HG03066 (cell line): ENCODE results near the gene ZNF804B.
"Not testable (repeated sequence)": the region's sequence is repeated elsewhere in the genome, so short reads cannot be mapped to it uniquely, and the experiment has no call there.

ENCODE experiments used
- ATAC-seq: cut with Tn5 transposase; IDR thresholded peaks from one replicate; pipeline ENCODE4 v1.9.1; 2021; ENCODE audit warnings: low read depth; ENCODE audit not compliant: unreplicated experiment

Gene ZNF804B

DNA sequence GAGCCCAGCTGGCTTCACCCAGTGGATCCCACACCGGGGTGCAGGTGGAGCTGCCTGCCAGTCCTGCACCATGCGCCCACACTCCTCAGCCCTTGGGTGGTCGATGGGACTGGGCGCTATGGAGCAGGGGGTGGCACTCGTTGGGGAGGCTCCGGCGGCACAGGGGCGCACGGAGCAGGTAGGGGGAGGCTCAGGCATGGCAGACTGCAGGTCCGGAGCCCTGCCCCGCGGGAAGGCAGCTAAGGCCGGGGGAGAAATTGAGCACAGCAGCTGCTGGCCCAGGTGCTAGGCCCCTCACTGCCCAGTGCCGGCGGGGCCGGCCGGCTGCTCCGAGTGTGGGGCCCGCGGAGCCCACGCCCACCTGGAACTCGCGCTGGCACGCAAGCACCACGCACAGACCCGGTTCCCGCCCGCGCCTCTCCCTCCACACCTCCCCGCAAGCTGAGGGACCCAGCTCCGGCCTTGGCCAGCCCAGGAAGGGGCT lies 469.2 kb downstream of the ZNF804B start:
- ATAC-seq = not testable (repeated sequence)

DNA sequence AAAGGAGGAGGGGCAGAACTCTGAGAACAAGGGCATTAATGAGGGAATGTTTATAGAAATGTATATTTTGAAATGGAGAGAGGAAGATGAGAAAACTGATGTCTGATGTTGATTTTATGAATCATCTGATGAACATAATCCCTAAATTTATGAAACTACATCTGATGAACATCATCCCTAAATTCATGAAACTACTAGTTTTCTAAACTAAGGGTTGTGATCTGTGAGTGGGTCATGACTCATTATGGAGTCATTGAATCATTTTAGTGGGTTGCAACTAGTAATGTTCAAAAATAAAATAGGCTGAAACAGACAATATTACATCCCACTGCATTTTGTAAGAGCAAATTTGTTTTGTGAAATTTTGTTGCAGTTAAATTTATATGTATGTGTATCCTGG lies 478.7 kb downstream of the ZNF804B start:
- ATAC-seq = no peak

DNA sequence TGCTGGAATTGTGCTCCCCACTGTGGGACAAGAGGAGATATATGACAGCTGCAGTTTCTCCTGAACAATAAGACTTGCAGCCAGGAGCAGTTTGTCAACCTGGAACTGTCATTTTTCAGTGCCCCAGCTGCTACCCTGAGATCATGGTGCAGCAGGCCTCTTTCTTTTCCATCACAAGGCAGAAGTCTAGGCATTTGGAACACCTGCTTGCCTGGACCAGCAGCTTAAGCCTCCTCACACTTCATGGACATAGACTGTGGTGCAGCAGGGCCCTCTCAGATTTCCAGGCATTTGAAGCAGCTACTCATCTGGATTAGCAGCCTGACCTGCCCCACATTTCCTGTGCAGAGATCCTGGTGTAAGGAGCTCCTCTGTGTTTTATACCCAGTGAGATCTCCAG lies 486.7 kb downstream of the ZNF804B start:
- ATAC-seq = no peak

DNA sequence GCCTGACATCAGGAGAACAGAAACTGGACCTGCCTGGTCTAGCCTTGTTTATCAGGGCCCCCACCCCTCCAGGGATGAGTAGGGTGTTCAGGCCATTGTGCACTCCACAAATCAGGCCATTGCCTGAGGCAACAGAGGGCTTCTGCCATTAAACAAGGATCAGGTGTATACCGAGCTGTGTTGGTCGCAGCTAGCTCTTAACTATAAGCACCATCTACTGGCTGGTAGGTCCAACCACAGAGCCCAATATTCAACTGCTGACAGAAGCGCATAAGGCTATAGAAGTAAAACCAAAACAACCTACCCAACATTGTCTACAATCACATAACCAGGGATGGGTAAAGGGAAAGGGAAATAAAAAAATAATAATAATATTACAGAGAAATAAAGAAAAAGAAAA lies 487.7 kb downstream of the ZNF804B start:
- ATAC-seq = no peak

DNA sequence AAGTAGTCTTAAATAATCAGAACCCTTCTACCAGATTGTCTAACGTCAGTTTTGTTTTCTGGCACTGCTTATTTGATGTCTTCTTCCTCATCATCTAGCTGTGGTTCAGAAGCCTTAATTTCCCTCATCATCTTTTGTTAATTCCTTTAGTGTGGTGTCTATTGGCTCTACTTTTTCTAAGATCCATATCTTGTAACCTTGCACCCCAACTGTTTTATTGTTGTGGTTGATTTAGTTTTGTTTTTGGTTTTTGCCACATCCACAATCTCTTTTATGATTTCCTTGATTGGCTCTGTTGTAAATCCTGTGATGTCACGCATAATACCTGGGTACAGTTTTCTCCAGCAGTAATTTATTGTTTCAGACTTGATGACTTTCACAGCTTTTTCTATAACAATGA lies 499.6 kb downstream of the ZNF804B start:
- ATAC-seq = no peak

DNA sequence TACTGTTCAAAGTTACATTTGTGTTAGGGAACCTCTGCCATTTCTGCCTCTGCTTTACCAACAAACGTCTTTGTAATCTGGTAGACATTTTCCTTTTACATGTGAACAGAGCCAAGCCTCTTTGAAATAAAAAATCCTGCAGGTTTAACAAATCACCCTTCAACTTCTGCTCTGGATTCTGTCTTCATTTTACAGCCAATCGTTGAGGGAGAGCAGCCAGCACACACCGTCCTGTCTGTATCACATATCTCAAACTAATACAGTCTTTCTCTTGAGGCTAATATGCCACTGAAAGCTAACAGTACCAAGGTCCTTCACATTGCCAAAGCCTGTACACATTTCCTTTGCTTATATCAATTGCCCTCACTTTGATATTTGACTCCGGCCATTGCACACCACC lies 504.6 kb downstream of the ZNF804B start:
- no peak for ATAC-seq

DNA sequence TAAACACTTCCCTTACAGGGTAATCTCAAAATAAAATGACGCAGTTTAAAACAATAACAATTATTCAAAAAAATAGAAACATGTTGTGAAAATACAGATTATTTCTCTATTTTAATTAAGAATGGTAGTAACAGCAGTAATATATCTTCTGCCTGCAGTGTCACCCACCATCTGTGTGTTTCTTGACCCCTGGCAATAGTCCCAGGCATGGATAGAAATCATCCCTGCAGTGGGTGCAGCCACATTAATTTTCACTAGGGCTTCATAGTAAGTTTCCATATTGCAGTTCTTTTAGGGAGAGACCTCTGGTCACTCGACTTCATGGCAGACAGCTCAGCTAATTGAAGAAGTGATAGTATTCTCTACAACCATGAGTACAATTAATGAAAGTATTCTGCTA lies 506.1 kb downstream of the ZNF804B start:
- no peak for ATAC-seq

DNA sequence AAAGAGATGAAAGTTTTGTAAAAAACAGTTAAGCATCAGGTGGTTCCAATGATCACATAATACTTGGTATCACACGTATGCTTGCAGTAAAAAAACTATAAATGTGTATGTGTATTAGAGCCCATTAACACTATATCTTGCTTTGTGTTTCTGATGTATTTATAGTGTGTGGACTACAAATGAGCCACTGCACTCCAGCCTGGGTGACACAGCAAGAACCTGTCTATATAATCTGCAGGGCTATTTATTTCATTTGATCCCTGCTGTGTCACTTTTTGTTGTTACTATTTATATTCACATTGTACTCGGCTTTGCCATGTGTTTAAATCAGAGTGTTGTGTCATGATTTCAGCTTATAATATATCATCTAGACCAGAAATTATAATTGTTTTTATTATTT lies 523.8 kb downstream of the ZNF804B start:
- no peak for ATAC-seq

DNA sequence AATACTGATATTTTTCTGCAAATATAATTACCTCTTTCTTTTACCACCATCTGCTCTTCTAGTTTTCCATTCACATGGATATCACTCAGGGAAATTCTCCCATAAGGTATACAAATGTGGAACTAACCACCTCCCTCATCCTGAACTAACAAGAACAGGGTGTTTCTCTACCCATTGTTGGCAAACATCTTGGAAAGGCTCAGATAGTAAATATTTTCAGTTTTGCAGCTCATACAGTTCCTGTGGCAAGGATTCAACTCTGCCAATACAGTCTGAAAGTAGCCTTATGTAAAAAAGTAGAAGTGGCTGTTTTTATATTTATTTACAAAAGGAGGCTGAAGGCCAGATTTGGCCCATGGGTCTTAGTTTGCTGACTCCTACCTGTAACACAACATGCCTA lies 549.0 kb downstream of the ZNF804B start:
- ATAC-seq = no peak

DNA sequence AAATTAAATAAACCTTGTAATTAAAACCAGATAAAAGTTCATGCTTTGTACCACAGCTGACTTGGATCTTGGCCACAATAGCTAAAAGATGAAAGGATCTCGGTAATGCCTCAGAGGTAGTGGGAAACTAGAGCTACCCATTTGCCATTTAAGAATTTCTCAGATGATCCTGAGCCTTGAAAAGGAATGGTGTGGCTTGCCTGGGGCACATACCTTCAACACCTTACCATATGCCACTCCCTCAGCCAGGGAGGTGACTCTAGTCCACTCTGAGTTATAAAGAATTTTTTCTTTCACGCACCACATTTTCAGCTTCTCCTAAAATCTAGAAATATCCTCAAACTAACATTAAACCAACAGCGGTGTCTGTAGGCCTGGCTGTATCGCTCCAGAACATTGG lies 552.4 kb downstream of the ZNF804B start:
- ATAC-seq = no peak

DNA sequence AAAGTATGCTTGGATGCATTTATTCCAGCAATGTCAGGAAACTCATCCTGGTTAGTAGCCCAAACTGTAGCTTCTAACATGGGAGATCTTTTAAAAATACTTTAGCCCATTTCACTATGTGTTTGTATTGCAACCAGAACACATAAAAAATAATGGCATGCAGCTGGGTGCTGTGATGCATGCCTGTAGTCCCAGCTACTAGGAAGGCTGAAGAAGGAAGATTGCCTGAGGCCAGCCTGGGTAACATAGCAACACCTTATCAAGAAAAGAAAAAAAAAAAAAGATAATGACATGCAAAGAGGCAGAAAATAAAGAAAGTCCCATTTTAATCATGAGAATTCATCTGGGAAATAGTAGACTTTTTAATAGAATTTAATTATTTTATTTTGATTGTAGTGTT lies 553.1 kb downstream of the ZNF804B start:
- ATAC-seq = no peak

DNA sequence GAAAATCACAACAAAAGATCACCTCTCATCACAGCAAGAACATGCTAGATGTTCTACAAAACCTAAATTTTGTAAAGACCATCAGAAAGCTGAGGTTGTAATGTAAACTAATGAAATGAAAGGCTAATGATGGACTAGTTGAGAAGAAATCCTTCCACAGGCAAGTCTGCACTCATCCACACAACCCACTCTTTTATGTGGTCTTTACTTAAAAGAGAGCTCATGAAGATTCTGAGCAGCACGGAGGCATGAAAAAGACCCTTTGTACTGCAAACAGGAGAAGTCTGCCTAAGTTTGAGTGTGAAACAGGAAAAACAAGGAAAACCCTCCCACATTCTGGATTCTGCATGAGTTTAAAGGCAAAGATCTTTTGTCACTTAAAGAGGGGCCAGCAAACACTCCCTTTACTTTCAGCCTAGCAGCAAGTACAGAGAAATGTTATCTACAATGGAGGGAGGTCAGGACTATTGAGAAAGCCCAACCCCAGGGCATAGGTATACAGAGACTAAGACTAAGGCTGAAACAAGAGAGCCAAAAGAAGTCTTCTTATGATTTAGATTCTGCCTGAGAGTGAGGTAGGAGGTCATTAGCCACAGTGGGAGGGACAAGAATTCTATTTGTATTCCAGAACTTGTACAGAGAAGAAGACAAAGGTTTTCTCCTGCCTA lies 557.2 kb downstream of the ZNF804B start:
- ATAC-seq = no peak

DNA sequence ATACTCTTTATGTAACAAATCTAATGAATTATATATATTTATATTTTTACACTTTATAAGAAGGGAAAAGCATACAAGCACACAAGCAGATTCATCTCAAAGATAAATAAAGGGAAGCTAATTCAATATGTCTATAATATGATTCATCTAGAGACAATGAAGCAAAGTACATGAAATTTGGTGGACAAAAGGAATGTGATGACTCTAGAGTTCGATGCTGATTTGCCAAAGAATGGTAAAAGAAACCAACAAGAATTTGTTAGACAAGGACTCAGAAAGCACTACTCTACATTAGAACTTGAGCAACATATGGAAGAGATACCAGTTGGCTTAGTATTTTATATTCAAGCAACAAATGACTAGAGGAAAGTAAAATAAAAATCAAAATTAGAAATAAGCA lies 572.5 kb downstream of the ZNF804B start:
- no peak for ATAC-seq

DNA sequence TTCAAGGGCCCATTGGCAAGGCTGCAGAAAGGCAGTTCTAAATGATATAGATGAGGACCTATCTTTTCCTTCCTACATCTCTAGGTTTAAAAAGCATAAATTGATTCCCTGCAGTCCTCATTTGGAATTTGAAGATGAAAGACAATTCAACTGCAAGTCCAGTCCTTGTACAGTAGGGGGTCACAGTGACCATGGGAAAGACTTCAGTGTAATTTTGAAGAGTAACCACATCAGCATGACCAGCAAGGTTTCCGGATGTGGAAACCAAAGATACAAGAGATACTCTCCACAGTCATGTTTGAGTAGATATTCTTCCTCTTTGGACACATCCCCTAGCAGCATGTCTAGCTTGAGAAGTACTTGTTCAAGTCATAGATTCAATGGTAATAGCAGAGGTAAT lies 575.3 kb downstream of the ZNF804B start:
- no peak for ATAC-seq

DNA sequence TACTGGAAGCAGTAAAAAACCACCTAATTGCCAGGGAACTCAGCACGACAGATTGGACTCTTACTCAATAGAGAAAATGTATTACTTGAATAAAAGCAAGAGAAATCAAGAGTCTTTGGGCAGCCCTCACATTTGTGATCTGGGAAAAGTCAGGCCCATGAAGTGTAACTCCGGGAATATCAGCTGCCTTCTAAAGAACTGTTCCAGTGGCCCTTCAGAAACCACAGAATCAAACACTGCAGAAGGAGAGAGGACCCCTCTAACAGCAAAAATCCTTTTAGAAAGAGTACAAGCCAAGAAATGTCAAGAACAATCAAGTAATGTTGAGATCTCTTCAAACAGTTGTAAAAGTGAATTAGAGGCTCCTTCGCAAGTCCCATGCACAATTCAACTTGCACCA lies 576.0 kb downstream of the ZNF804B start:
- ATAC-seq = no peak

DNA sequence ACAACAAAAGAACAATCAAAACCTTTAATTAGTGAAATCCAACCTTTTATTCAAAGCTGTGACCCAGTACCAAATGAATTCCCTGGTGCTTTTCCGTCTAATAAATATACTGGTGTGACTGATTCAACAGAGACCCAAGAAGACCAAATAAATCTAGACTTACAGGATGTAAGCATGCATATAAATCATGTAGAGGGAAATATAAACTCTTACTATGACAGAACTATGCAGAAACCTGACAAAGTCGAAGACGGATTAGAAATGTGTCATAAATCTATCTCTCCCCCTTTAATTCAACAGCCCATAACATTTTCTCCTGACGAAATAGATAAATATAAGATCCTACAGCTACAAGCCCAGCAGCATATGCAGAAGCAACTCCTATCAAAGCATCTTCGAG lies 576.6 kb downstream of the ZNF804B start:
- no peak for ATAC-seq

DNA sequence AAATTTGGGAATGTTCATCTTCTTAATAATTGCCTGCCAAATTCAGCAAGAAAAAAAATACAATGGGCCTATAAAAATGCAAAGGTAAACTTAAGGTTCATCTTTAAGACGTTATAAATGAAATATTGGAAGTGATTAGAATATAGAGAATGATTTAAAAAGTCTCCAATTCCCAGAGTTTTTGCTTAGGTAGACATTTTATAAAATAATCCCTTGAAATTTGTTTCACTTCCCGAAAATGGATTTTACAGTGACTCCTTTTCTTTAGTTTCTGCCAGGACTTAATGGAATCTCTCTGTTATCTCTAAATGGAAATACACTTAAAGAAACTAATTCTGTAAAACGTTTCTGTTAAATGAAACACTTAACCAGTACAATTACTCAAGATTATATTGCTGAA lies 580.2 kb downstream of the ZNF804B start:
- no peak for ATAC-seq

DNA sequence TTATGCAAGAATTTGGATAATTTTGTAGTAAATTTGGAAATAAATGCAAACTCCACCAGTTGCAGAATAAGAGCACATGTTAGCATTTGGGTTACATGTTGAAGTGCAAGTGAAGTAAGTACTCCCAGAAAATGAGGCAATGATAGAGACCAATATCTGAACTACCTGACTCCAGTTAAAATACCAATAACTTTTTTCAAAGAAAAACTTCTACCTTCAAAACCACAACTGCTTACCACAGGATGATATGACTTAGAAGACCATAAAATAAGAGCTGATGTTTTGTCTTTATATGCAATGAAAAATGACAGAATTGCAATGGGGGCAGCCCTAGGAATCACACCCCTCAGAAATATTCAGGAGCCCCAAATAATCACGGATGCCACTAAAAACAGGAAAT lies 597.6 kb downstream of the ZNF804B start:
- no peak for ATAC-seq

DNA sequence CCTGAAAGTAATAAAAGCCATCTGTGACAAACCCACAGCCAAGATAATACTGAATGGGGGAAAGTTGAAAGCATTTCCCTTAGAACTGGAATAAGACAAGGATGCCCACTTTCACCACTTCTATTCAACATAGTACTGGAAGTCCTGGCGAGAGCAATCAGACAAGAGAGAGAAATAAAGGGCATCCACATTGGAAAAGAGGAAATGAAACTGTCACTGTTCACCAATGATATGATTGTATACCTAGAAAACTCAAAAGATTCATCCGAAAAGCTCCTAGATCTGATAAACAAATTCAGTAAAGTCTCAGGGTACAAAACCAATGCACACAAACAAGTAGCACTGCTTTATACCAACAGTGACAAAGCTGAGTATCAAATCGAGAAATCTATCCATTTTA lies 617.7 kb downstream of the ZNF804B start:
- ATAC-seq = no peak

DNA sequence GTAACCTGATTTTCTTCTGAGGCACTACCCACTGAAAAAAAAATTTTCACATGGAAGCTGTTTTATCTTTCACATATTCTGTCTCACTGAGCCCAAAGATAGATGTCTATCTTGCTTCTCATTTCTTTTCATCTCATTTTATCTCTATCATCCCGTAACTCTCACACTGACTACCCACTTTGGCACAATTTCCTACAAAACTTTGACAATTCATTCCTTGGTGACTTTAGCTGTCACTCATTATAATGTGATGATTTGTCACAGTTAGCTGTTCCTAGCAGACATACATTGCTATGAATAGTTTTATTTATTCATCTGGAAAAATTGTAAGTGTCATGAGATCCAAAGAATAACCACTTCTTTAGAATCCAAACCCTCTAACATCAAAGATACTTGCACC lies 625.9 kb downstream of the ZNF804B start:
- no peak for ATAC-seq
